Stomach (tissue), 4 donors: ENCODE measurements around the gene CFAP61.

Source experiments
- CTCF ChIP-seq, 7 experiments: fragments of 450-650 bp in 4 of 7; fragments of 200-600 bp in 3 of 7; sonication (generic) in 3 of 7; IDR thresholded peaks; one replicate each; pipeline ENCODE4 v1.5.1; 2016 to 2019; ENCODE audit warnings: antibody characterized with exemption in 7 of 7, control low read depth in 2 of 7, mild to moderate bottlenecking in 1 of 7
- EP300 ChIP-seq: sonication (generic); formaldehyde crosslinking; IDR thresholded peaks from one replicate; pipeline ENCODE4 v1.6.1; 2017; ENCODE audit warnings: antibody characterized with exemption
- POLR2A ChIP-seq, 4 donors: fragments of 450-650 bp; IDR thresholded peaks; one replicate each; pipeline ENCODE4 v1.6.1; 2016; ENCODE audit warnings: antibody characterized with exemption in 4 of 4, control low read depth in 2 of 4, mild to moderate bottlenecking in 1 of 4, moderate library complexity in 1 of 4

GRCh38 chr20:20038586-20038985, 13.7 kb upstream of the CFAP61 start:
- TF ChIP-seq CTCF (IDR thresholded peaks at IDR 0.05) (no peak), POLR2A (IDR thresholded peaks at IDR 0.05) (no peak), EP300 (no peak)
